OCI-LY7 (cell line): ENCODE results near the gene VPS37C. TPM values are rescaled to one million over a fixed set of nuclear protein-coding genes. Genes with fewer than 3 reads are reported as not detected.

ENCODE experiments used
- BruUV-seq: library from RNA; stranded (reverse); fragments of 400-500 nt; replicated peaks from 2 replicates; lab custom pipeline; 2021; lab: Mats Ljungman, UMichigan
- CTCF ChIA-PET: fragments of 300-600 bp; sonication (Branson Sonifier 250); formaldehyde crosslinking; loops from one replicate; lab custom pipeline; 2022; ENCODE audit warnings: antibody characterized with exemption; ENCODE audit not compliant: unreplicated experiment; lab: Charles Lee
- POLR2A ChIA-PET: fragments of 300-600 bp; sonication (Branson Sonifier 250); formaldehyde crosslinking; loops from one replicate; lab custom pipeline; 2022; ENCODE audit warnings: antibody characterized with exemption; lab: Charles Lee
- DNase-seq: peaks from one replicate; pipeline ENCODE4 v3.0.0-alpha.2; 2015; ENCODE audit warnings: low spot score
- H2AFZ ChIP-seq: fragments of 200-600 bp; sonication (generic), shearing (Covaris generic); 2 replicates; pipeline ENCODE4 v1.6.1; 2014; ENCODE audit warnings: mild to moderate bottlenecking, antibody characterized with exemption, low read length, moderate library complexity
- H3K27ac ChIP-seq: fragments of 200-600 bp; sonication (generic); 2 replicates; pipeline ENCODE4 v1.5.1; 2014; ENCODE audit warnings: mixed run types, low read depth, mild to moderate bottlenecking, moderate library complexity, low read length, inconsistent platforms; ENCODE audit not compliant: poor library complexity, severe bottlenecking
- H3K36me3 ChIP-seq: fragments of 200-600 bp; sonication (generic); 2 replicates; pipeline ENCODE4 v1.6.1; 2014; ENCODE audit warnings: mild to moderate bottlenecking, antibody characterized with exemption, low read length, moderate library complexity, mixed read lengths; ENCODE audit not compliant: insufficient read depth
- H3K4me1 ChIP-seq: fragments of 200-600 bp; sonication (generic); 2 replicates; pipeline ENCODE4 v1.5.1; 2014; ENCODE audit warnings: mild to moderate bottlenecking, low read length; ENCODE audit not compliant: insufficient read depth, poor library complexity, severe bottlenecking
- H3K4me2 ChIP-seq: fragments of 200-600 bp; sonication (generic); 2 replicates; pipeline ENCODE4 v1.6.1; 2014; ENCODE audit warnings: mild to moderate bottlenecking, low read length
- H3K4me3 ChIP-seq: fragments of 200-600 bp; sonication (generic); 2 replicates; pipeline ENCODE4 v1.5.1; 2014; ENCODE audit warnings: mild to moderate bottlenecking, low read depth, low read length; ENCODE audit not compliant: poor library complexity, severe bottlenecking
- H3K79me2 ChIP-seq: fragments of 200-600 bp; sonication (generic); 2 replicates; pipeline ENCODE4 v1.6.1; 2016; ENCODE audit warnings: low read depth, mild to moderate bottlenecking, low read length, moderate library complexity, mixed read lengths; ENCODE audit not compliant: insufficient read depth
- H3K9me2 ChIP-seq: fragments of 200-600 bp; sonication (generic); 2 replicates; pipeline ENCODE4 v1.6.1; 2016; ENCODE audit warnings: mild to moderate bottlenecking, low read length, mixed read lengths; ENCODE audit not compliant: insufficient read depth
- H3K9me3 ChIP-seq: fragments of 200-600 bp; sonication (generic); 2 replicates; pipeline ENCODE4 v1.6.1; 2014; ENCODE audit warnings: mild to moderate bottlenecking, mixed run types, low read length, mixed read lengths
- H4K20me1 ChIP-seq: fragments of 200-600 bp; sonication (generic); 2 replicates; pipeline ENCODE4 v1.6.1; 2014; ENCODE audit warnings: mild to moderate bottlenecking, antibody characterized with exemption, low read length, moderate library complexity, mixed read lengths; ENCODE audit not compliant: insufficient read depth
- EZH2phosphoT487 ChIP-seq: fragments of 200-600 bp; sonication (generic); IDR thresholded peaks from 2 replicates; pipeline ENCODE4 v1.6.1; 2018; ENCODE audit warnings: low read depth, borderline replicate concordance, mild to moderate bottlenecking, mixed run types, antibody characterized with exemption, low read length, moderate library complexity, mixed read lengths
- intact Hi-C: fragments of 100-400 bp; cut with micrococcal nuclease; formaldehyde crosslinking; loops from one replicate; pipeline ENCODE4 v1.10.0; 2022; ENCODE audit not compliant: unreplicated experiment
- total RNA-seq, 2 experiments: library from RNA; depleted of rRNA in 1 of 2; stranded (reverse); fragments of >200 nt in 1 of 2; shearing (Covaris generic) in 1 of 2; gene quantifications; 2 replicates each; pipeline ENCODE4 v1.2.3, GENCODE V29; 2014 to 2022
- TF ChIP-seq, protein P1 (sequence below): fragments of 200-600 bp; sonication (generic); conservative IDR thresholded peaks from 2 replicates; pipeline ENCODE4 v1.5.1; 2014; ENCODE audit warnings: mild to moderate bottlenecking, antibody characterized with exemption, low read length, moderate library complexity, mixed read lengths

VPS37C gene
- total RNA-seq, 2 experiments from 2014 or later, result 10.3 to 12.8 TPM

DNA sequence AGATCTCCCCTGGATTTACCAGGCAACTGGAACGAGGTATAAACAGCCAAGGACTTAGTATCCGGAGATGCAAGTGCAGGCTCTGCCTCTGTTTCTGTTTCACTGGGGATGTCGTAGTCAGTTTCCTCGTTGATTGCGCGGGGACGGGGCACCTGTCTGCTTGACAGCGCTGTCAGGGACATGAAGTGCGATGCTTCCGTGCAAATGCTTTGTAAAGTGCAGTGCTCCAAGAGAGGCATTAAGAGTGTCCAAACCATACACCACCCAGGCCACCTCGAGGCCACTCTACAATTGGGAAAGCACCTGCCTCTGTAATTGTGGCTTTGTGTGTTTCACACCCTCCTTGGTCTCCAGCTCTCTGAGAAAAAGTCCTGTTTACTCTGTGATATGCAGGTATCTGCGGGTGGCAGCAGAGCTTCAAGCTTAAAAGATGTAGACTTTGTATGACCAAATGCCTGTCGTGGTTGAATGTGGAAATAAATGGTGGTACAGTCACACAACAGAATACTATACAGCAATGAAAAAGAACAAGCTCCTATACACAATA is 77.6 kb downstream of the VPS37C start:
- POLR2A ChIA-PET, result no interaction called here
- Histone ChIP-seq H3K36me3 (no peaks in the 10 kb centered on the region), H3K9me3 (no peaks in the 10 kb centered on the region), H2AFZ (no peak overlapping the region), H3K27ac (no peak overlapping the region), H3K4me2 (no peak overlapping the region), H3K9me2 (no peaks in the 10 kb centered on the region), H3K4me3 (no peak overlapping the region), H3K79me2 (no peaks in the 10 kb centered on the region), H3K4me1 (no peaks in the 10 kb centered on the region), H4K20me1 (no peaks in the 10 kb centered on the region)
- BruUV-seq, result no TSS peak
- CTCF ChIA-PET, result no interaction called here
- DNase-seq, result no peak
- intact Hi-C loops, result no loop called here
- TF ChIP-seq, protein P1, sequence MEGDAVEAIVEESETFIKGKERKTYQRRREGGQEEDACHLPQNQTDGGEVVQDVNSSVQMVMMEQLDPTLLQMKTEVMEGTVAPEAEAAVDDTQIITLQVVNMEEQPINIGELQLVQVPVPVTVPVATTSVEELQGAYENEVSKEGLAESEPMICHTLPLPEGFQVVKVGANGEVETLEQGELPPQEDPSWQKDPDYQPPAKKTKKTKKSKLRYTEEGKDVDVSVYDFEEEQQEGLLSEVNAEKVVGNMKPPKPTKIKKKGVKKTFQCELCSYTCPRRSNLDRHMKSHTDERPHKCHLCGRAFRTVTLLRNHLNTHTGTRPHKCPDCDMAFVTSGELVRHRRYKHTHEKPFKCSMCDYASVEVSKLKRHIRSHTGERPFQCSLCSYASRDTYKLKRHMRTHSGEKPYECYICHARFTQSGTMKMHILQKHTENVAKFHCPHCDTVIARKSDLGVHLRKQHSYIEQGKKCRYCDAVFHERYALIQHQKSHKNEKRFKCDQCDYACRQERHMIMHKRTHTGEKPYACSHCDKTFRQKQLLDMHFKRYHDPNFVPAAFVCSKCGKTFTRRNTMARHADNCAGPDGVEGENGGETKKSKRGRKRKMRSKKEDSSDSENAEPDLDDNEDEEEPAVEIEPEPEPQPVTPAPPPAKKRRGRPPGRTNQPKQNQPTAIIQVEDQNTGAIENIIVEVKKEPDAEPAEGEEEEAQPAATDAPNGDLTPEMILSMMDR, result no peak
- TF ChIP-seq EZH2phosphoT487, result no peak

DNA sequence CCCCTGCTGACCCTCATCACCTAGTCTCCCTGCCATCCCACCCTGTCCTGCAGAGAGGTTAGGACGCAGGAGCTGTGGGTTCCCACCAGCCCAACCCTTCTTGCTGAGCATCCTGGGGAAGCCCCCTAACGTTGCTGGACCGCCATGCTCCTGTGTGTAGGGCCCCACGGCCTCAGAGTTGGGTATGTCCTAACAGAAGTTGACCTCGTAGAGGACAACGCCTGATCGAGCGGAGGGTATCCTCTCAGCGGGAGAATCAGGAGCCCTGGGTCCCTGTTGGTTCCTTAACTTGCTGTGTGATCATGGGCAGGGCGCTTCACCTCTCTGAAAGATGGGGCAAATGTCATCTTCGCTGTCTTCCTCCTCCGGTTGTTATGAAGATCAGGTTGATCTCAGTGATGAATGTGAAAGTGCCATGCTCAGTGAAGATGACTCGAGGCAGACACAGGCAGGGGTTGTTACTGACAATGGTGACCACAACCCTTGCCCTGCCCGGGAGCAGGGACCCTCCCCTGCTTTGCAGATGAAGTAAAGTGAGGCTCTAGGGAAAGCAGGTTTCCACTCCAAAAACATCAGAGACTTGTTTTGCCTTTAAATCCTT is 78.2 kb downstream of the VPS37C start:
- no peak overlapping the region for H3K4me3 ChIP-seq
- no peak overlapping the region for H2AFZ ChIP-seq
- H3K27ac ChIP-seq, result no peak overlapping the region
- ChIA-PET POLR2A (no interaction called here), CTCF (no interaction called here)
- no peaks in the 10 kb centered on the region for H3K4me1 ChIP-seq
- H3K9me2 ChIP-seq, result no peaks in the 10 kb centered on the region
- BruUV-seq, result no TSS peak
- no peaks in the 10 kb centered on the region for H3K36me3 ChIP-seq
- intact Hi-C loops, result no loop called here
- H4K20me1 ChIP-seq, result no peaks in the 10 kb centered on the region
- TF ChIP-seq, protein P1, result no peak
- no peak for TF ChIP-seq EZH2phosphoT487
- H3K4me2 ChIP-seq, result no peak overlapping the region
- no peaks in the 10 kb centered on the region for H3K9me3 ChIP-seq
- no peak for DNase-seq
- no peaks in the 10 kb centered on the region for H3K79me2 ChIP-seq
